Hematopoietic multipotent progenitor cell treated with erythropoietin and hydrocortisone succinate and interleukin-3 and kit ligand, for 8 days (in vitro differentiated cells): ENCODE measurements around the gene CLRN2.

ENCODE experiments used
- DNase-seq: peaks from one replicate; pipeline ENCODE4 v3.0.0-alpha.2; 2015

CLRN2 gene, protein sequence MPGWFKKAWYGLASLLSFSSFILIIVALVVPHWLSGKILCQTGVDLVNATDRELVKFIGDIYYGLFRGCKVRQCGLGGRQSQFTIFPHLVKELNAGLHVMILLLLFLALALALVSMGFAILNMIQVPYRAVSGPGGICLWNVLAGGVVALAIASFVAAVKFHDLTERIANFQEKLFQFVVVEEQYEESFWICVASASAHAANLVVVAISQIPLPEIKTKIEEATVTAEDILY

DNA sequence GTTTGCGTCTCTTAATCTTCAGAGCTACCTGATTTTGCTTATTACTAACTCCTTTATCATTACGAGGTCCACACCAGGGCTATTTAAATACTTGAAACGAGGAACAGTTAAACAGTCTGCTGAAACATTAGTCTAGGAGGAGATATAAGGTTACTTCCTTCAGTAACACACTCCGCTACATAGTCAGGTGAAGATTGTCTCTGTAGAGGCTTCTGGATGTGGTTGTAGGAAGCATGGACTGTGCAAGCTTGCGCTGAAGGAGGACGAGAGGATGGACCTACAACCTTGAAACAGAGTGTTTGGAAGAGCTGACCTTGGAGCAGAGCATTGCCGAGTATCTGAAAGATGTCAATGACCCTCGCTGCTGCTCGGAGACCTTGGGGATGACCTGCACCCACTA lies at the start of gene CLRN2:
Gene CLRN2 (plus strand): TSS at position 301 of the 400 bp plus-strand sequence. CDS start 102 bp downstream, outside the sequence.
- DNase-seq = no peak

DNA sequence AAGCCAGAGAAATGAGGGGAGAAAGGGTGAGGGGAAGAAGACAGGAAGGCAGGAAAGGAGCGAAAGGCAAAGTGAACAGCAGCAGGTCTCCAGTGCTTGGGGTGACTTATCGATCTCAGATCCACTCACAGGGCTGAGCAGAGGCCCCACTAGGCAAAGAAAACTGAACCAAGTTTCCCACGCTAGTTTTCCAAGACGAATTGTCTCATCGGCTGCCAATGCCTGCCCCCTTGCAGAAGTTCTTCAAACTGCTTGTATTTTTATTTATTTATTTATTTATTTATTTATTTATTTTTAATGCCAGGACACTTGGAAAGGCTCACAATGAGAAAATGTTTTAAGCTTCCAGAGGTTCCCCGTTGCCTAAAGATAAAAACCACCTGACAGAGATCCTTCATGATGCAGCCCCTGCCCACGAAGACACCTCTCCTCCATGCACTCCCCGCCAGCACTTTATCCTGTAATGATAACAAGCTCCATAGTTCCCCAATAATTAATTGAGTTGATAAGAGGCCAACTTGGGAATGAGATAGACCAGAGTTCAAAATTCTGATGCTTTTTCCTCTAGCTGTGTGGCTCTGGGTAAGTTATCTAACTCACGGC lies 46.2 kb upstream of the CLRN2 start:
- peak; percentile 43 for DNase-seq

- DNase-seq = no peak
Observed at GRCh38 chr4:17469931-17470674, 44.9 kb upstream of the CLRN2 start.

DNA sequence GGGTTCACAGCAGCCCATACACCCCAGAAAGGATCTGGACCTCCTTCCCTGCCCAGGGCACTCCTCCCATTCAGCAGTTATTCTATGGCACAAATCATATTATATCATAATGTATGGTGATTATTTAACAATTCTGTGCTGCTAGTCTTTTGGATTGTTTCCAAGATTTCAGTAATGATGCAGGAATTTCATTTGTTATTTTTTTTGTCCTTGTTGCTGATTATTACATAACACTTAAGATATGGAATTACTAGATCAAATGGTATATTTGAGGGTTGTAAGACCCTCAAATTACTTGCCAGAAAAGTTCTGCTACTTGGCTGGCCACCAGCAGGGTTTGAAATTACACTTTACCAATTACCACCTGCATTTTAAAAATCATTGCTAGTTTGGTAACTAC lies 39.5 kb upstream of the CLRN2 start:
- no peak for DNase-seq

DNA sequence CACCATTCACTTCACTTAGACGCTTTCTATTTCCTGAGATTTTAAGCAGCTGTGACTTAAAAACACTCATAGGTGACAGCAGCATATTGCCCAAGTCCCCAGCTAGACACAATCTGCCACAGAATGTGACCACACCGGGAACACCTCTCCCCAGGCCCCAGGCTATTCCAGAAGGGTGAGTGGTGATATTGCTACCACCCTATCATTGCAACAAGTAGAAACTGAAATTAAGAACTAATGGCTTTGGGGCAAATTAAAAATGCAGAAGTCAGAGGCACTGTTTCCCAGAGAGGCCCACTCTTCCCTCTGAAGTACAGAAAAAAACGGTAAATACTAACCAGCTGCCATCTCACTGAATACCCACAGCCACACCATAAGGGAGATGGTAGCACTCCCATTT lies 38.1 kb upstream of the CLRN2 start:
- DNase-seq = no peak

DNA sequence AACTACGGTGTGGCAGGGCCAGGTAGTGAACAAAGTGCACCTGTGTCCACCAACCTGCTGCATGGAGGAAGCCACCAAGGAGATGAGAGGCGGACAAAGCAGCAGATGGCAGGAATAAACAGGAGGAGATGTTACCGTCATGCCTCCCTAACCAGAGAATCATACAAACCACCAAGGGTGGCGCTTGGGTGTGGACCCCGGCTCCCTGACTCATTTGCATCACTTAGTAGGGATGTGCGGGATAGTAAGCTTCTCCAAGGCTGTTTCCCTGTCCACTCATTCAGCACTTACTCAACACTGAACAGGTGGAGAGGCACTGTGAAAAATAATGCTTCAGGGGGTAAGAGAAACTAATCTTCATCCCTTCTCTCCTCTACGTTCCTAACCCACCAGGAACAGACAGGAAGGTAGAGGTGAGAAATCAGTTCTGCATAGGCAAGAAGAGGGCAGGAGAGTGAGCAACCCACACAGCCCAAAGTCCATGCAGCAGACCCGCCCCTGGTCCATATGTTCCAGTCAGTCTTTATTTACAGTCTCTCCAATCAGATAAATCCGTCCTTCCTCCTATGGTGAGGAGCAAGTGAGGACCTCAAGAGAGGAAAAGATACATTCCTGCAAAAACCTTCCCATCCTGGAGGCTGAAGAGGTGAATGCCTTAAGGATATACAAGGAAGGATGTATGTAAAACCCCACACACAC lies 37.0 kb upstream of the CLRN2 start:
- DNase-seq = no peak

GRCh38 chr4:17480210-17480927 lies 34.6 kb upstream of the CLRN2 start:
- no peak for DNase-seq

GRCh38 chr4:17480955-17481354 lies 34.0 kb upstream of the CLRN2 start:
- no peak for DNase-seq

DNA sequence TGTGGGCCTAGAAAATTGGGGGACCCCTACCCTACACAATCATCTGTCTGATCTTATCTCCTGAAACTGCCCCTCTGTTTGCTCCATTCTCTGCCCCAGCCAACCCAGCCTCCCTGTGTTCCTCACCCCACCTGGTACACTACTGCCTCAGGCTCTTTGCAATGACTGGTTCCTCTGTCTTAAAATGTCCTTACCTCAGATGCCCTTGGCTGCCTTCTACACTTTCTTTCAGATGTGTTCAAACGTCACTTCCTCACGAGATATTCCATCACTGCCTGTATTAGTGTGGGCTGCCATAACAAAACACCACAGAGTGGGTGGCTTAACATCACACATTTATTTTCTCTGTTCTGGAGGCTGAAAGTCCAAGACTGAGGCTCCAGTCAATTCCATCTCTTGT lies 32.2 kb upstream of the CLRN2 start:
- DNase-seq = no peak

GRCh38 chr4:17489123-17489522 lies 25.8 kb upstream of the CLRN2 start:
- DNase-seq = no peak

DNA sequence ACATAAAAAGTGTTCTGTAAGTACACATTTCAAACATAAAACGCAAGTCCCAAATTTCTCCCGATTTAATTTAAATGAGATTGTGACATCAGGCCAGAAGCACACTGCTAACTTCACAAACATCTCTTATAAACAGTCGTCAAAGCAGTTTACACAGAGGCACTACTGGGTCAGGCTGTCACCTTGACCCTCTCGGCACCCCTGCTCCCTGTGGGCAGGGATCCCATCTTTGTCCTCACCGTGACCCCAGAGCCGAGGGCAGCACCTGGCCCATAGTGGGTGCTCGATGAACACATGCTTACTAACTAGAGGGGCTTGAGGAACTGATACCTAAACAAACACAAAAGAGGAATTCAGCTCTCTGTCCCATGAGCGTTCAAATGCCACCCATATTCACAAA lies 25.2 kb upstream of the CLRN2 start:
- DNase-seq = no peak

DNA sequence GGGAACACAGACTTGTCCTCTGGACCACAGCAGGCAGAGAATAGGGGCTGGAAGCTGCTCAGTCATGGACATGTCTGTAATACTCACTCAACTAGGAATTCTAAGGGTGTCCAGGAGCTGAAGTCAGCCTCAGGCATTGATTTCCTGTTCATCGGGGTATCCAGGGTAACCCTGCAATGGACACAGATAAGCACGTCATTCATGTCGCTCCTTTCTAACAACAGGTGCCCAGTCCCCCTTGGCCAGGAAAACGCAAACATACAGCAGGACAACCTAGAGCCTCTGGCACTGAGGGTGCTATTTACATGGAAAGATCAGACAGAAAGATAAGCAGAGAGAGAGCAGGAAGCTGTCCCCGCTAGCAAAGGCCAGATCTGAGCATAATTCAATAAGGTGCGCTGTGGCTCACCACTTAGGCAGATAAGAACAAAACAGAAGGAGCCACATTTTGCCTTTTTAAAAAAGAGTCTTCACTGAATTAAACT lies 24.3 kb upstream of the CLRN2 start:
- DNase-seq = no peak

GRCh38 chr4:17491196-17491595 lies 23.8 kb upstream of the CLRN2 start:
- DNase-seq = no peak

DNA sequence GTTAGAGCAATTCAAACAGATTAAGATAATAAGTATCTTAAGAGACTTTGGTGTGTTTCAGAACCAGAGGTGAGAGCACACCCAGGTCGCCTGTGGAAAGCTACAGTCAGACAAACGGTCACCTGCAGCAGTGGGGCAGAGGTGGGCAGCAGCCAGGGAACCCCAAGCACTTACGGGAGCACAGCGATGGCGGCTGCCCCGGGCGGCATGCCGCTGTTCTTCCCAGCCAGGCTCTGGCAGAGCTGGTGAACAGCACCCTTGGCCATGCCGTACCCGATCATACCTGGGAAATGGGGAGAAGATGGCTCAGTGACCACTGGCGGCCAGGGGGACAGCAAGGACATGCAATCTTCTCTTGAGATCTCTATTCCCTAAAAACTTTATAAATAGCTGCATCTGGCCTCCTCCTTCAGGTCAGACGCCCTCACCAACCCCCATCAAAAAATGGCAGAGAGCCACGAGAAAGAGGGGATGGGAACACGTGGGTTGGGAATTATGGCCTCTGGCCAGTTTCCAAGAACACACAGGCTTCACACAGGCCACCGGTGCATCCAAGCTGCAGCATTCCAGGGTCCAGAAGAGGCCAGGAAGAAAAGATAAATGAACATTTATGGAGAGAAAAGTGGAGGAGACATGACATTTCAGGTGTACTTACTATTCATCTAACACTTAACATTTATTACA lies 22.8 kb upstream of the CLRN2 start:
- DNase-seq = no peak

GRCh38 chr4:17492876-17493275 lies 22.1 kb upstream of the CLRN2 start:
- DNase-seq = no peak

- peak; percentile 62 for DNase-seq
Observed at GRCh38 chr4:17493619-17494018, 21.3 kb upstream of the CLRN2 start.

GRCh38 chr4:17494258-17495190 lies 20.4 kb upstream of the CLRN2 start:
- DNase-seq = peak; percentile 26

DNA sequence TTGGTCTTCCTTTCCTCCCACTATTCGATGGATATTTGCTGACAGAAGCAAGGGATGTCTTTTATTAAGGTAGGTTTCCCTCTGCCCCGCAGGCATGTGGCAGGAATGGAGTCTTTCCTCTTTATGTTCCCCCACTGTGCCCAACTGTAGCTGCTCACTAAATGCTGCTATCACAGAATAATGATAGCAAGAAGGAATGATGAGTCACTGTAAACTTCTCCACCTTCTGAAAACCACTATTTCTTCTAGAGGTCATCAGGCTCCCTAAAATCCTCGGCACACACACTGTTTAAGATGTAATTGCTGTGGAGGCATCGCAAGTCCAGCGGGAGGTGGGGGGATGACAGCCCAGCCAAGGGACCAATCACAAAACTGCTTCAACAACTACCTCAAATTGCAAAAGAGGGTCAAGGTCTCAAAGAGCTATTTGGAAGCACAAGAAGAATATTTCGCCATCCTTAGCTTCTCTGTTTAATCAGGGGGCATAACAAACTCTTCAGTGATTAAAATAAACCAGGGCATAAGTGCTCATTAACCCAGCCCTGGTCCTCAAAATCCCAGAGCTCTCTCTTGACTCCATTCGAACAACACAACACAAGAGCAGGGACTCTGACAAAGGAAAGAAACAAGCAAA lies 17.0 kb upstream of the CLRN2 start:
- no peak for DNase-seq

DNA sequence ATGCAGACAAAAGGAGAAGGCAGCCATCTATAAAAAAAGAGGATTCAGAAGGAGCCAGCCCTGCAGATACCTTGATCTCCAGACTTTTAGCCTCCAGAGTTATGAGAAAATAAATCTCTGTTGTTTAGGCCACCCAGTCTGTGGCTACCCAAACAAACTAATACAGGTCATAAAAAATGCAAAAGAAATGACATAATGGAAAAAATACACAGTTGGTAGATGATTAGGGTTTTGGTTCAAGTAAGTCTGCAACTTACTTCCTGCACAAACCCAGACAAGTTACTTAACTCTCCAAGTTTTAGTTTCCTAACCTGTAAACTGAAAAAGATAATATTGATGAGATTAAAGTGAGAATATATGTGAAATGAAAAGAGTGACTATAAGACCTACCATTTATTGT lies 14.4 kb upstream of the CLRN2 start:
- DNase-seq = no peak

DNA sequence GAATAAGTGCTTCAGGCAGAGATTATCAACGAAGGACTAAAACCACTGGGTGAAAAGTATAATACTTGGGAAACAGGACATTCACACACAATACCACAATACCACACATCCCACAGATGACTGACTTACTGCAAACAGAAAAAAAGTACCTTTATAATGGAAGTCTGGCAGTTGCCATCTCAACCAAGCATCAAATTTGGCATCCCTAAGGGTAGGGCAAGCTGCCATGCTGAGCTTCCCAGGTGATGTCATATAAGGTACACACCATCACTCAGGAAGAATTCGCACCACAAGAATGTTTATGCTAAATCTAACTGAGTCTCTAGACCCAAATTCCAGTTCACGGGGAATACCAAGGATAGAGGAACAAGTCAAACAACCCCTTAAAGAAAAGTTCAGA lies 12.2 kb upstream of the CLRN2 start:
- DNase-seq = no peak

DNA sequence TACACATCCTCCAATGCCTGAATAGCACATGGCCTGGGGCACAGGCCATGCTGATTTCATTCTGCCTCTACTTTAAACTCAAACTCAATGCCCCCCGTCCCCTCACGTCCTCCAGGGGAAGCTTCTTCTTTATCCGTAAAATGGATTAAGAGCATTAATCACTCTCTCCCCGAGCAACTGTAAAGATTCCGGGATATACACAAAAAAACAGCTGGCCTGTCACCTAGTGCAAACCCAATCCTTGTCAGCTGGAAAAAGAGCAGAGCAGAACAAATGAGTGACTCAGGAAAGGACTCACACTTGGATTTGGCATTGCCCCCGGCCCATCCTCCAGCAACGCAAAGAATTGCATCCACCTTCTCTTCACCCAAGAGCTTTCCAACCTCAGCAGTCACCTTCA lies 10.9 kb upstream of the CLRN2 start:
- DNase-seq = no peak
